ENCODE results near the gene WWOX.

The WWOX gene

DNA sequence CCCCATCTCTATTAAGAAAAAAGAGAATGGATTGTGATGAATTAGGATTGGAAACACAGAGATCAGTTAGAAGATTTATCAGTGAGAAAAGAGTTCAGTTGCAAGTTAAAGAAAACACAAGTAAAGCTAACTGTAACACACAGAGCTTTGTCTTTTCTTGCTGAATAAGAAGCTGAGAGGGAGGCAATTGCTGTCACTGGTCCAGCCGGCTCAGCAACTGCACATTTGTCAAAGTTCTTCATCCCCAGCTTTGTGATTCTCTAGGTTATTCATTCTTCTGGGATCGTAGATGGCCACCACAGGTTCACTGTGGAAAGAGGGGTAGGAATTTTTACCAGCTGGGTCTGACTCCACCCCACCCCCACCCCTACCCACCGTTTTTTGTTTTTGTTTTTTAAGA is 615.7 kb downstream of the WWOX start:
- no peak for FAIRE-seq

DNA sequence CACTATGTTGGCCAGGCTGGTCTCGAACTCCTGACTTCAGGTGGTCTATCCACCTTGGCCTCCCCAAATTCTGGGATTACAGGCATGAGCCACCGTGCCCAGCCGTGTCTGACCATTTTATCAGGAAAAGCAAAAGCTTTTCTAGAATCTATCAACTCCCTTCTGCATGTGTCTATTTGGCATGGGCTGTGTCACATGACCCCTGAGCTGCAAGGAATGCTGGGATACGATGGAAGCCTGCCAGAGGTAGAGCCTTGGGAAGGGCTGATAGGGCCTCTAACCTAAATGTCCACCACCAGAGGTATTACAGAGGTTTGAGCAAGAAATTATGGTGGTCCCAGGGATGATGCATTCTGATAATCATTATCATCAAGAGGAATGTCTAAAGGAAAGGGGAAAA is 616.2 kb downstream of the WWOX start:
- FAIRE-seq: no peak

DNA sequence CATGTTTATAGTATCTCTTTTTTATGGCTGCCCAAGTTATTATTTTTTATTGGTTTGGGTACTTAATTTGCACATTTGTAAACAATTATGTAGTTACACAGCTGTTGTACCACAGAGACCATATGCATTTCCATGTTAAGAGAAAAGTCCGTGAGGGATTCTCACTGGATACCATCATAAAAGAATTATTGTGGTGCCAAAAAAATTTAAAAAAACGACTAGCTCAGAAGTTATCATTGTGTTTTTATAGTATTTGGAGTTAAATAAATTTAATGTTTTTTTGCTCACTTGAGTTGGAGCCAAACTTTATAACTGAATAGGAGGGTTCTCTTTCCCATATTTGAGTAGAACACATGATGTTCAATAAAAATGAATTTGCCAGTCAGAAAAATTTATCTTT is 618.7 kb downstream of the WWOX start:
- FAIRE-seq: no peak

DNA sequence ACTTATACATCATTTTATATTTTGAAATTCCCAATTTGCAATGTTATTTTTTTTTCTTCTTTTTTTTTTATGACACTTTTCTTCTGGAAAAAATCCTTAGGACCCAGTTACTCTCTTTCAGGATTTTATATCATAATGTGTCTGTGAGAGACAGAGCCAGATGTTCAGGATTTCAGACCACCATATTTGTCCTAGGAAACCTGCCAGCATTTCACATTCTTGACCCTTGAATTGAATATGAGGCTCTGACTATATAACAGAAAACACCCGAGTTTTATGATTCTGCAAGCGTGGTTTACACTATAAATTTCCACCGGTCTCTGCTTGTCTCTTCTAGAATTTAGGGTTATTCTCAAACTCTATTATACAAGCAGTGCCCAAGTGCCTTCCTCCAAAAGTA is 621.0 kb downstream of the WWOX start:
- no peak for FAIRE-seq

DNA sequence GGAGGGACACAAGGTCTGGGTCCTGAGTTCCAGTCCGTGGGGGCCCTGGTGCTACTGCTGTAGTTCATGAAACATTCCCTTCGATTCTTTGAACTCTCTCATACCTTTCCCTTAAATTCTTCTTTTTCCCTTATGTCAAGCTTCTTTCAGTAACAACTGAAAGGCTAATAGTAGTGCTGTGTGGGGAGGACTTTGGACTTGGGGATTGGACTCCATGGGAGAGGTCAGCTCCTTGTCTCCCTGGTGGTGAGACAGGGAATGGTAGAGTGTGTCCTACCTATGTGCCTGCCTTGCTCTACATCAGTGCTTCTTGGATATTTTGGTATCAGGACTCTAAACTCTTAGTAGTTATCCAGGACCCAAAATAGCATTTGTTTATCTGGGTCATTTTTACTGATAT is 628.1 kb downstream of the WWOX start:
- no peak for FAIRE-seq

- FAIRE-seq: no peak
Measured at GRCh38 chr16:78729687-78730086, 630.2 kb downstream of the WWOX start.

DNA sequence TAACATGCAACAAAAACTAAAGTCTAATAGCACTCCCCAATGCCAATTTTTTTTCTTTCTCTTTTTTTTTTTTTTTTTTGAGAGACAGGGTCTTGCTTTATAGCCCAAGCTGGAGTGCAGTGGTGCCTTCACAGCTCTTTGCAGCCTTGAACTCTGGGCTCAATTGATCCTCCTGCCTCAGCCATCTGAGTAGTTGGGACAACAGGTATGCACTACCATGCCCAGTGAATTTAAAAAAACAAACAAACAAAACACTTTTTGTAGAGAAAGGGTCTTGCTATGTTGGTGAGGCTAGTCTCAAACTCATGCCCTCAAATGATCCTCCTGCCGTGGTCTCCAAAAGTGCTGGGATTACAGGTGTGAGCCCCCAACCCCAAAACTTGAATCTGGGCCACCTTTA is 632.3 kb downstream of the WWOX start:
- no peak for FAIRE-seq

- no peak for FAIRE-seq
Measured at GRCh38 chr16:78732696-78733095, 633.2 kb downstream of the WWOX start.

GRCh38 chr16:78735337-78735736 is 635.9 kb downstream of the WWOX start:
- no peak for FAIRE-seq

- FAIRE-seq: no peak
Measured at GRCh38 chr16:78737630-78738029, 638.2 kb downstream of the WWOX start.

- FAIRE-seq: no peak
Measured at GRCh38 chr16:78738557-78738956, 639.1 kb downstream of the WWOX start.

GRCh38 chr16:78740269-78740668 is 640.8 kb downstream of the WWOX start:
- no peak for FAIRE-seq

DNA sequence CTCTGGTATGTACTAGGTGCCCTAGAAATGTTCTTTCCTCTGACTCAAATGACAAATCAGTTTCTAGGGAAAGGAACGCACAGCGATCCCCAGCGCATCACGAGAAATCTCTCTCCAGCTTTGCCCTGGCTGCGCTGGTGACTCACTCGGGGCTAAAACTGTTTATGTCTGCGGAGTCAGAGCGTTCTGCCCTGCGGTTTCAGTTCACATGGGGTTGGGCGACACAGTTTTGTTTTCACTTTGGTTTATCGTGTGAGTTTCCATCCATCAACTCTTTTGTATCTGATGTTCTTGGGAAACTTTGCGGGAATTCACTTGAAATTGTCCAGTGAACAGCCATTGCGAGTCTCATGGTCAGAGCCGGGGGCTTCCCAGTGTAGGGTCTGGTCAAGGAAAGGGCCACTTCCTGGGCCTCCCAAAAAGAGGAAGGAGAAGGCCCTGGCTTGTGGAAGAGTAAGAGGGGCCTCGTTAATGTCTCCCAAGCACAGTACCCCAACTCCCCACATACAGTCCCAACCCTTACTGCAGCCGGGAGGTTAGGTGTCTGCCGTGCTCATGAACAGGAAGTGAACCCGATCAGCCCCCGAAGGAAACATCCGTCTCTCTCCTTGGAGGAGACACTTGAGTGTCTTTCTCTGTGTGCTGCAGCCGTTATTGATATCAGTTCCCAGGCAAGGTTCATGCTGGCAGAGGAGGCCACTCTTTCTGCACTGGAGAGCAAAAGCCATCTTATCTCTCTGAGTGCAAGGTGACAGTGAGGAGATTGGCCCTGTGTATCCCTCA is 643.2 kb downstream of the WWOX start:
- FAIRE-seq: no peak

- no peak for FAIRE-seq
Measured at GRCh38 chr16:78743556-78743955, 644.1 kb downstream of the WWOX start.

- no peak for FAIRE-seq
Measured at GRCh38 chr16:78744099-78744498, 644.6 kb downstream of the WWOX start.

- no peak for FAIRE-seq
Measured at GRCh38 chr16:78744796-78745107, 645.3 kb downstream of the WWOX start.

DNA sequence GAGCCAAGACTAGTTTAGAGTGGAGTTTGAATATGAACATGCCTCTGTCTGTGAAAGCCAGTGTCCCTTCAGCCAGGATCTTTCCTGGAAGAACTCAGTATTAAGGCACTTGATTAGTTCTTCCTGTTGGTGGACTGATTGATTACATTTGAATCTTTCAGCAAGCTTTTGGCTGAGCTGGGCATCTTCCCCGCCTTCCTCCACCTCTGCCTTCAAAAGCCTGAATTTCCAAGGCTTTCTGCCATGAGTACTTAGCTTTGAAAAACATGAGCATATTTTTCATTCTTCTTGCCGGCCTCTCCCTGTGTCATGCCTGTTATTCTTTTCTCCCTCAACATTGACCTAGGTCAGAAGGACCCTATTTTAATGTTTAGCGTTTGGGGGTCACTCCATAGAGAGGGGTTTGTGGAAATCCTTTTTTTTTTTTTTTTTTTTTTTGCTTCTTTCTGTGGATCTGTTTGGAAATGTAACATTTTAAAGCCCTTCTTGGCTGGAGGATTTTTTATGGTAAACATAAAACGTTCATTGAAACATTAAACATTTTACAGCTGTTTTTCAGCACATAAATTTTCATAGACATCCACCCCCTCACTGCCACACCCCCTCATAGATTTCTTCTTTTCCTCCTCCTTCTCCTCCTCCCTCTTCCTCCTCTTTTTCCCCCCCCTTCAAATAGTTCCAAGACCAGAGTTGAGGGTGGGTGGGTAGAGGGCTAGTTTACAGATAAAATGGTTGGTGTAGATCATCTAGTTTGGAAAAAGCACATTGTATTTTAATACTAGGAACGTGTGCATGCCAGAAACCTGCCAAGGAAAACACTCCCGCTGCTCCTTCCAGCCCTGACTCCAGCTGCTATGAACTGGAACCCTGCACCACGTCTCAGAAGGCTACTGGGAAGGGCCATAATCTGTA is 645.9 kb downstream of the WWOX start:
- no peak for FAIRE-seq

- FAIRE-seq: no peak
Measured at GRCh38 chr16:78746718-78747117, 647.3 kb downstream of the WWOX start.

DNA sequence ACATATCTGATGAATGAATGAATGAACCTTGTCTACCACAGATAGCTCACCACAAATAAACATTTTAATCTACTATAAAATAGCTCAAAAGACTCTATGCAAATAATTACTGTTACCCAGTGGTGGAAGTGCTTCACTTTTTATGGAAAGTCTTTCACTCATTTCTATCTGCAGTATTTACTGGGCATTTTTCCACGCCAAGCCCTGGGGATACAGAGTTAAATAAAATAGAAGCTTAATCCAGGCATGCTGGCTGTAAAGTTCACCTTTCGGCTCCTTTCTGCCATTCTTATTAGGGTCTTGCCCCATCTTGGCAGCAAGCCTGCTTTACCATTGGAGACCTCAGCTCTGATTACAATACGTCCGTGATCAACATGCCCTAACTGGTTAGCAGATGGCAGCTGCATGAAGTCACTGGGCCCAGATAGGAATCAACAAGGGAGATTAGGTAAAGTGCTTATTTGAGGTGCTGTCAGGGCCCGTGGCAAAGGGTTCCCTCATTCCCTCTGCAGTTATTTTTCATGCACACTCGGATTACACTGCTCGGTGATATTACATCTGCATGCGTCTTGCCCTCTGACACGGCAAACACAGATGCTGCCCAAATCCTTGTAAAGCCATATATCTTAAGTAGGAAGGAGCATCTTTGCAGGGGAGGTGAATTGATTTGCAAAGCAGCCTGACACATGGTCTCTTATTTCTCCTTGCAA is 648.9 kb downstream of the WWOX start:
- no peak for FAIRE-seq

DNA sequence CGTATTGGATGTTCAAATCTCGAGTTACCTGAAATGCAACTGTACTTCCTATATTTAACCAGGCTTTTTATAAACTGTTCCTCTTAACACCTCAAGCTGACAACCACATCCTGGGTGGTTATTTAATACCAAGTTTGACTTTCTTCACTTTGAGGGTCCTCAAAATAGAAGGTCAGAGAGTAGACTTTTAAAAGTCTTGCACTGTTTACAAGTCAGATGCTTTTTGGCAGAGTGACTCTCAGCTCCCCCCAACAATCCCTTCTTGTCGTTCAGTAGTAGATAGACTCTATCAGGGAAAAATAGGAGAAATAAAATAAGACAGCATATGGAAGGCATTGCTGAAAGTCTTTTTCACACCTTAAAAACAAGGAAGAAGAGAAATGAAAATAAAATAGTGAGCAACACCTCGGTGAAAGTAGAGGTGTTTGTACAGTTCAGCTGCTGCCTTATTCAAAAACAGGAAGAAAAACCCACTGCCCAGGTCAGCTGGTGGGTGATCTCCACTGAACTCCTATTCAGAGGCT is 650.4 kb downstream of the WWOX start:
- FAIRE-seq: no peak

DNA sequence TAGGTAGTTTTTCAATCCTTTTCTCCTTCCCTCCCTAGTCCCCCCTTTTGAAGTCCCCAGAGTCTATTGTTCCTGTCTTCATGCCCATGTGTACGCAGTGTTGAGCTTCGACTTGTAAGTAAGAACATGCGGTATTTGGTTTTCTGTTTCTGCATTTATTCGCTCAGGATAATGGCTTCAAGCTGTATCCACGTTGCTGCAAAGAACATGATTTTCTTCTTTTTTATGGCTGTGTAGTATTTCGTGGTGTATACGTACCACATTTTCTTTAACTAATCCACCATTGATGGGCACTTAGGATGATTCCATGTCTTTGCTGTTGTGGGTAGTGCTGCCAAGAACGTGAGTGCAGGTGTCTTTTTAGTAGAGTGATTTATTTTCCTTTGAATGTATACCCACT is 651.2 kb downstream of the WWOX start:
- FAIRE-seq: no peak

DNA sequence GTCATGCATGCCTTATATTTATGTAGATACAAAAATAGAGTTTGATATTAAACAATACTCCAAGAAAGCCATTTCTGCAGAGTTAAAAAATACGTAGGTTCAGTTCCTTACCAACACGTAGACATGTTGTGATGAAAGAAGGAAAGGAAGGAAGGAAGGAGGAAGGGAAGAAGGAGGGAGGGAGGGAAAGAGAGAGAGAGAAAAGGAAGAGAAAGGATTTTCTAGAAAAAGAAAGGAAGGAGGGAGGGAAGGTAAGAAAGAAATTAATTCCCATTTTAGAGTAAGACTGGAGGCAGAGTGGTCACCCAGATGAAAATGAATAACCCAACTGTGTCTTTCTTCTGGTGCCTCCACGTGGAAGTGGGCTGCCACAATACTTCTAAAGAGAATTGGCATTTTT is 652.1 kb downstream of the WWOX start:
- FAIRE-seq: no peak

DNA sequence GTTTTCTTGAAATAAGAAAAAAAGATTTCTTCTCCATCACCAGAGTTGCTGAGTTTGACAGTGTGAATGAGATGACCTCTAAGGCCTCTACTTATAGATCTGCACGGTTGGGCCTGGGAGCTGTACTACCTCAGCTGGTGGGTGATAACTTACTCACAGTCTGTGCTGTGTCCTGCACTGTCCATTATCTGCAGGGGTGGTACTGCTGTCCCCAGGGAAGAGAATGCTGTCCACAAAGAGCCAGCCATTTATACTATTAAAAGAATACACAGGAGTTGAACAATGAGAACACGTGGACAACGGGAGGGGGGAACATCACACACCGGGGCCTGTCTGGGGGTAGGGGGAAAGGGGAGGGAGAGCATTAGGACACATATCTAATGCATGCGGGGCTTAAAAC is 655.3 kb downstream of the WWOX start:
- no peak for FAIRE-seq

All from TTC549 (cell line).